SK-N-SH (cell line): ENCODE data around the gene GABRR1. TPM values are rescaled to one million over a fixed set of nuclear protein-coding genes. Genes with fewer than 3 reads are reported as not detected.

Experiments used
- CTCF ChIA-PET: fragments of 300-600, 350-600 bp; formaldehyde crosslinking; extraction: SDS; loops from one replicate; lab custom pipeline; 2021; lab: Yijun Ruan, JAX
- POLR2A ChIA-PET: fragments of 350-600 bp; sonication (Branson Sonifier 250); formaldehyde crosslinking; extraction: SDS; loops from one replicate; lab custom pipeline; 2020; ENCODE audit warnings: antibody characterized with exemption, inconsistent platforms; lab: Yijun Ruan, JAX
- DNase-seq: peaks from one replicate; pipeline ENCODE4 v3.0.0; 2012
- H2AFZ ChIP-seq: fragments of 200-600 bp; sonication (generic); 2 replicates; pipeline ENCODE4 v1.8.1; 2016; ENCODE audit warnings: antibody characterized with exemption, mild to moderate bottlenecking, low read depth
- H3F3A ChIP-seq: fragments of 200-600 bp; sonication (generic); replicated peaks from 2 replicates; pipeline ENCODE3; 2016; ENCODE audit warnings: antibody characterized with exemption, mild to moderate bottlenecking; ENCODE audit not compliant: insufficient read depth
- H3K27ac ChIP-seq, 2 experiments: fragments of 200-500 bp in 1 of 2; fragments of 200-600 bp in 1 of 2; sonication (Bioruptor generic) in 1 of 2; sonication (generic), shearing (Covaris generic) in 1 of 2; 2 replicates each; pipeline versions ENCODE4 v1.5.1 to v1.6.1; 2014 to 2016; ENCODE audit warnings: low read depth in 2 of 2, inconsistent platforms in 1 of 2, low read length in 1 of 2, mild to moderate bottlenecking in 1 of 2, mixed read lengths in 1 of 2
- H3K27me3 ChIP-seq: fragments of 200-600 bp; sonication (generic), shearing (Covaris generic); 2 replicates; pipeline ENCODE4 v1.6.1; 2016; ENCODE audit warnings: mixed run types; ENCODE audit not compliant: insufficient read depth
- H3K36me3 ChIP-seq, 2 experiments: fragments of 200-500 bp in 1 of 2; fragments of 200-600 bp in 1 of 2; sonication (Bioruptor generic) in 1 of 2; sonication (generic) in 1 of 2; replicated peaks in 1 of 2; 2 replicates each; pipeline versions ENCODE3 to v1.5.1; 2014 to 2016; ENCODE audit warnings: low read length in 1 of 2, mild to moderate bottlenecking in 1 of 2; ENCODE audit not compliant: insufficient read depth in 2 of 2, control insufficient read depth in 1 of 2
- H3K4me1 ChIP-seq, 2 experiments: fragments of 200-500 bp in 1 of 2; fragments of 200-600 bp in 1 of 2; sonication (Bioruptor generic) in 1 of 2; sonication (generic), shearing (Covaris generic) in 1 of 2; 2 replicates each; pipeline versions ENCODE4 v1.5.1 to v1.6.1; 2014 to 2016; ENCODE audit warnings: low read depth in 1 of 2, low read length in 1 of 2, mixed run types in 1 of 2; ENCODE audit not compliant: insufficient read depth in 2 of 2, control insufficient read depth in 1 of 2
- H3K4me2 ChIP-seq: fragments of 200-600 bp; sonication (generic), shearing (Covaris generic); 2 replicates; pipeline ENCODE4 v1.6.1; 2017; ENCODE audit warnings: mixed run types
- H3K4me3 ChIP-seq, 2 experiments: fragments of 200-500 bp in 1 of 2; fragments of 200-600 bp in 1 of 2; sonication (Bioruptor generic) in 1 of 2; sonication (generic), shearing (Covaris generic) in 1 of 2; 2 replicates each; pipeline versions ENCODE4 v1.5.1 to v1.8.1; 2014 to 2016; ENCODE audit warnings: low read depth in 2 of 2, inconsistent platforms in 1 of 2, low read length in 1 of 2, mild to moderate bottlenecking in 1 of 2, mixed read lengths in 1 of 2, moderate library complexity in 1 of 2
- H3K79me2 ChIP-seq: fragments of 200-600 bp; sonication (generic); 2 replicates; pipeline ENCODE4 v1.8.1; 2017; ENCODE audit warnings: mild to moderate bottlenecking; ENCODE audit not compliant: insufficient read depth
- H3K9ac ChIP-seq: fragments of 200-600 bp; sonication (generic); 2 replicates; pipeline ENCODE4 v1.6.1; 2017; ENCODE audit warnings: mixed run types
- H3K9me2 ChIP-seq: fragments of 200-600 bp; sonication (generic); 2 replicates; pipeline ENCODE4 v1.6.1; 2017; ENCODE audit warnings: mixed run types
- H3K9me3 ChIP-seq: fragments of 200-600 bp; sonication (generic); 2 replicates; pipeline ENCODE4 v1.6.1; 2017; ENCODE audit warnings: mixed run types, mild to moderate bottlenecking, moderate library complexity
- H4K20me1 ChIP-seq: fragments of 200-600 bp; sonication (generic); 2 replicates; pipeline ENCODE4 v1.6.1; 2017; ENCODE audit warnings: mild to moderate bottlenecking, mixed run types; ENCODE audit not compliant: insufficient read depth
- ELF1 ChIP-seq: IDR thresholded peaks from 2 replicates; pipeline ENCODE4 v1.4.0; 2012
- FOSL2 ChIP-seq: IDR thresholded peaks from 2 replicates; pipeline ENCODE4 v1.4.0; 2012; ENCODE audit warnings: low read depth, mild to moderate bottlenecking, moderate library complexity, borderline replicate concordance
- FOXJ3 ChIP-seq: sonication (generic); formaldehyde crosslinking; IDR thresholded peaks from 2 replicates; pipeline ENCODE4 v1.5.1; 2020; ENCODE audit warnings: mild to moderate bottlenecking, missing genetic modification reagents
- MEF2A ChIP-seq: IDR thresholded peaks from 2 replicates; pipeline ENCODE4 v1.4.0; 2012; ENCODE audit warnings: low read depth, borderline replicate concordance
- POLR2AphosphoS5 ChIP-seq: IDR thresholded peaks from 2 replicates; pipeline ENCODE4 v1.6.1; 2012; ENCODE audit warnings: low read depth, low read length
- RAD21 ChIP-seq: IDR thresholded peaks from 2 replicates; pipeline ENCODE4 v1.6.1; 2012; ENCODE audit warnings: mild to moderate bottlenecking, low read length
- RCOR1 ChIP-seq: fragments of 150-350 bp; IDR thresholded peaks from 2 replicates; pipeline ENCODE4 v1.6.1; 2017; ENCODE audit warnings: antibody characterized with exemption, low read length
- RXRA ChIP-seq: IDR thresholded peaks from 2 replicates; pipeline ENCODE4 v1.4.0; 2012; ENCODE audit warnings: low read depth, mild to moderate bottlenecking, borderline replicate concordance
- SIN3A ChIP-seq: IDR thresholded peaks from 2 replicates; pipeline ENCODE4 v1.6.1; 2012; ENCODE audit warnings: low read depth, mild to moderate bottlenecking, low read length, moderate library complexity, borderline replicate concordance
- SMC3 ChIP-seq: IDR thresholded peaks from 2 replicates; pipeline ENCODE4 v1.6.1; 2012; ENCODE audit warnings: low read depth, low read length, improper control_type of control experiment
- WGBS: methylation state at CpG from one replicate; pipeline ENCODE4 v1.1.6; 2017; ENCODE audit warnings: low lambda C conversion rate; 5-methylcytosine and 5-hydroxymethylcytosine counted together
- polyA plus RNA-seq, 3 experiments: library from polyadenylated mRNA; depleted of rRNA; stranded (reverse); fragments of >200 nt; gene quantifications; 2 replicates each; pipeline ENCODE4 v1.2.3, GENCODE V29; 2012
- TF ChIP-seq, protein P1 (sequence below): IDR thresholded peaks from 2 replicates; pipeline ENCODE4 v1.6.1; 2012; ENCODE audit warnings: mild to moderate bottlenecking, low read depth, low read length, moderate library complexity
- TF ChIP-seq, protein P2 (sequence below): fragments of 150-350 bp; IDR thresholded peaks from 2 replicates; pipeline ENCODE4 v1.6.1; 2017; ENCODE audit warnings: antibody characterized with exemption, low read length, low read depth, borderline replicate concordance

The GABRR1 gene
- polyA plus RNA-seq, 1 of the 3 experiments (the other 2 are of a cell fraction), result not detected

DNA sequence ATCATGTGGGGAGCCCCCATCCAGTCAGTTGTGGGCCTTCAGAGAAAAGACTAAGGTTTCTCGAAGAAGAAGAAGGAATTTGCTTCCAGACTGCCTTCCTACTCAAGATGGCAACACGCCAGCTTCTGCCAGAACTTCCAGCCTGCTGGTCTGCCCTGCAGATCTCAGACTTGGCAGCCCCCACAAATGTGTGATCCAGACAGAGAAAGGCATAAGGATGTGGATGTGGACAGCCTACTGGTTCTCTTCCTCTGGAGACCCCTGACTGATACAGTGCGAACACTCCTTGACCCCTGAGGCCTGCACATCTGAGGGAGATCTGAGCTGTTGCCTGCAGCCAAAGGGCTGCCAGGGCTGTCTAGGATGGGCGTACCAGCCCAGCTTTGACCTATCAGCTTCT lies 8.6 kb downstream of the GABRR1 start:
- Histone ChIP-seq H3K4me3 (no peak overlapping the region), H3K9ac (no peak overlapping the region), H3K4me2 (no peak overlapping the region), H3K9me2 (no peaks in the 10 kb centered on the region), H3F3A (no peaks in the 10 kb centered on the region), H3K9me3 (no peaks in the 10 kb centered on the region), H3K27me3 (no peaks in the 10 kb centered on the region; the same call in 1 of the 2 replicates), H2AFZ (no peak overlapping the region)
- ChIA-PET POLR2A (no interaction called here), CTCF (interaction anchor here (0.6 to 1.0 kb wide), 2 partner anchors 32 to 35 kb away, joined by 3 read pairs; no protein-coding TSS in a partner anchor)
- DNase-seq, result no peak
- WGBS, result 69% methylated on average over 4 of the region's 4 CpGs
- no peak for TF ChIP-seq FOXJ3 (CRISPR knock-in tag)
- TF ChIP-seq ELF1, result no peak
- no peak for TF ChIP-seq SIN3A
- no peak for TF ChIP-seq MEF2A
- TF ChIP-seq, protein P1, sequence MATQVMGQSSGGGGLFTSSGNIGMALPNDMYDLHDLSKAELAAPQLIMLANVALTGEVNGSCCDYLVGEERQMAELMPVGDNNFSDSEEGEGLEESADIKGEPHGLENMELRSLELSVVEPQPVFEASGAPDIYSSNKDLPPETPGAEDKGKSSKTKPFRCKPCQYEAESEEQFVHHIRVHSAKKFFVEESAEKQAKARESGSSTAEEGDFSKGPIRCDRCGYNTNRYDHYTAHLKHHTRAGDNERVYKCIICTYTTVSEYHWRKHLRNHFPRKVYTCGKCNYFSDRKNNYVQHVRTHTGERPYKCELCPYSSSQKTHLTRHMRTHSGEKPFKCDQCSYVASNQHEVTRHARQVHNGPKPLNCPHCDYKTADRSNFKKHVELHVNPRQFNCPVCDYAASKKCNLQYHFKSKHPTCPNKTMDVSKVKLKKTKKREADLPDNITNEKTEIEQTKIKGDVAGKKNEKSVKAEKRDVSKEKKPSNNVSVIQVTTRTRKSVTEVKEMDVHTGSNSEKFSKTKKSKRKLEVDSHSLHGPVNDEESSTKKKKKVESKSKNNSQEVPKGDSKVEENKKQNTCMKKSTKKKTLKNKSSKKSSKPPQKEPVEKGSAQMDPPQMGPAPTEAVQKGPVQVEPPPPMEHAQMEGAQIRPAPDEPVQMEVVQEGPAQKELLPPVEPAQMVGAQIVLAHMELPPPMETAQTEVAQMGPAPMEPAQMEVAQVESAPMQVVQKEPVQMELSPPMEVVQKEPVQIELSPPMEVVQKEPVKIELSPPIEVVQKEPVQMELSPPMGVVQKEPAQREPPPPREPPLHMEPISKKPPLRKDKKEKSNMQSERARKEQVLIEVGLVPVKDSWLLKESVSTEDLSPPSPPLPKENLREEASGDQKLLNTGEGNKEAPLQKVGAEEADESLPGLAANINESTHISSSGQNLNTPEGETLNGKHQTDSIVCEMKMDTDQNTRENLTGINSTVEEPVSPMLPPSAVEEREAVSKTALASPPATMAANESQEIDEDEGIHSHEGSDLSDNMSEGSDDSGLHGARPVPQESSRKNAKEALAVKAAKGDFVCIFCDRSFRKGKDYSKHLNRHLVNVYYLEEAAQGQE, result no peak
- TF ChIP-seq, all 33 proteins: peak for 0
- H3K27ac ChIP-seq, result no peak overlapping the region
- peaks cover 0 to 5% of the 10 kb centered on the region in 2 experiments; a peak in 1 of 4 replicates for H3K4me1 ChIP-seq
- H4K20me1 ChIP-seq, result no peaks in the 10 kb centered on the region
- H3K79me2 ChIP-seq, result no peaks in the 10 kb centered on the region
- H3K36me3 ChIP-seq, result no peaks in the 10 kb centered on the region

DNA sequence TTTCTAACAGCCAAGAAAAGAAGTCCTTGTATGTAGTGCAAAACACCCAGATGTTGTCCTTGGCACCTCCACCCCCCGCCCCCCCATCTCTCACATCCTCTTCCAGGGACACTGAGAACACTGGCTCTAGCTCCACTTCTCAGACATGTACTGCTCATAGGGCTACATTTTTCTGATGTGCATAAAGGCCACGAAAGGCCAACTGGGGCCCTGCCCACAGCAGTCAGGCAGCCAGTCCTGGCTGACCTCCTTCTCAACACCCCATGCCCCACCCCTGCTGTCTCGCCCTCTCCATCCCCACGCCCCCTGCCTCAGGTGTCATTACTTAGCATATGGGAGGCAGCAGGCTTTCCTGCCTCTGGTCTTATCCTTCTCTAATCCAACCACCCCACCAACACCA lies 11.3 kb downstream of the GABRR1 start:
- Histone ChIP-seq H3K4me1 (peaks cover 0 to 5% of the 10 kb centered on the region in 2 experiments; a peak in 1 of 4 replicates), H2AFZ (no peak overlapping the region), H3K27ac (no peak overlapping the region), H3K9ac (no peak overlapping the region), H3K9me3 (no peaks in the 10 kb centered on the region), H3F3A (no peaks in the 10 kb centered on the region), H3K79me2 (no peaks in the 10 kb centered on the region), H3K9me2 (no peaks in the 10 kb centered on the region), H3K27me3 (no peaks in the 10 kb centered on the region; the same call in 1 of the 2 replicates), H3K4me3 (no peak overlapping the region), H3K36me3 (no peaks in the 10 kb centered on the region), H3K4me2 (no peak overlapping the region), H4K20me1 (no peaks in the 10 kb centered on the region)
- ChIA-PET CTCF (interaction anchor here (1.4 kb wide), 1 partner anchor 36 kb away, joined by 4 read pairs; no protein-coding TSS in a partner anchor), POLR2A (no interaction called here)
- TF ChIP-seq FOSL2 (no peak), RAD21 (no peak), RXRA (no peak), RCOR1 (no peak), POLR2AphosphoS5 (no peak), SMC3 (no peak), SIN3A (no peak)
- TF ChIP-seq, protein P2, sequence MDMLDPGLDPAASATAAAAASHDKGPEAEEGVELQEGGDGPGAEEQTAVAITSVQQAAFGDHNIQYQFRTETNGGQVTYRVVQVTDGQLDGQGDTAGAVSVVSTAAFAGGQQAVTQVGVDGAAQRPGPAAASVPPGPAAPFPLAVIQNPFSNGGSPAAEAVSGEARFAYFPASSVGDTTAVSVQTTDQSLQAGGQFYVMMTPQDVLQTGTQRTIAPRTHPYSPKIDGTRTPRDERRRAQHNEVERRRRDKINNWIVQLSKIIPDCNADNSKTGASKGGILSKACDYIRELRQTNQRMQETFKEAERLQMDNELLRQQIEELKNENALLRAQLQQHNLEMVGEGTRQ, result no peak
- TF ChIP-seq, protein P1, result no peak
- WGBS, result 48% methylated on average over 4 of the region's 4 CpGs
- DNase-seq, result no peak
